Stimulated activated memory B cell treated with anti-CD40 and anti-IgM and Interleukin-4, amounts not matched to agents 10 μg/mL and 1 μg/mL and 100 μg/mL, for 72 hours (primary cell): ENCODE measurements around the gene HEYL.

Experiments used
- ATAC-seq: fragments of 150-1000 bp; cut with Tn5 transposase; 2 replicates; pipeline ENCODE4 v1.10.0; 2021
- H3K27ac Mint-ChIP-seq: one replicate; pipeline ENCODE4 v1.8.0; 2022; ENCODE audit warnings: mild to moderate bottlenecking, mixed read lengths
- H3K27me3 Mint-ChIP-seq: one replicate; pipeline ENCODE4 v1.8.0; 2022; ENCODE audit warnings: mixed read lengths
- H3K36me3 Mint-ChIP-seq: one replicate; pipeline ENCODE4 v1.8.0; 2022; ENCODE audit warnings: mixed read lengths
- H3K4me1 Mint-ChIP-seq: one replicate; pipeline ENCODE4 v1.8.0; 2022; ENCODE audit warnings: mixed read lengths
- H3K4me3 Mint-ChIP-seq: one replicate; pipeline ENCODE4 v1.8.0; 2022; ENCODE audit warnings: mild to moderate bottlenecking, moderate library complexity, mixed read lengths
- H3K9me3 Mint-ChIP-seq: one replicate; pipeline ENCODE4 v1.8.0; 2022; ENCODE audit warnings: mixed read lengths

Gene HEYL

DNA sequence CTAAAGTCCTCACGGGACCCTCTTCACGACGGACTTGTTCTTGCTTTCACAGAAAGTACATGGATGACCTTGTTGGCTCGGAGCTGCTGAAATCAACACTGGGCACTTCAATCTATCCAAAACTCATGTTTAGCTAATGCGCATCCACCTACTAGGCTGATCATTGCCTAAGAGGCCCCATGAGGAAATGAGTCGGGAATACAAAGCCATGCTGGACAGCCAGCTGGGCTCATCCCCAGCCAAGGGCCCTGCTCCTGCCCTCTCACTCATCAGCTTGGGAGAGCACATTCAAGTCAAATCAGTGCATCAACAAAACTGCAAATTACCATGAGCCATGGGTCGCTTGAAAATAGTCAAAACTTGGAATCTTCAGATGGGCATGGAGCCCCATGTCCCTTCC, 14.8 kb upstream of the HEYL start:
- H3K4me1 Mint-ChIP-seq, result peaks cover 19% of the 10 kb centered on the region
- ATAC-seq, result no peak
- H3K9me3 Mint-ChIP-seq, result no peaks in the 10 kb centered on the region
- no peak overlapping the region for H3K27ac Mint-ChIP-seq
- H3K4me3 Mint-ChIP-seq, result no peak overlapping the region
- peaks cover 14% of the 10 kb centered on the region for H3K27me3 Mint-ChIP-seq
- H3K36me3 Mint-ChIP-seq, result no peaks in the 10 kb centered on the region

DNA sequence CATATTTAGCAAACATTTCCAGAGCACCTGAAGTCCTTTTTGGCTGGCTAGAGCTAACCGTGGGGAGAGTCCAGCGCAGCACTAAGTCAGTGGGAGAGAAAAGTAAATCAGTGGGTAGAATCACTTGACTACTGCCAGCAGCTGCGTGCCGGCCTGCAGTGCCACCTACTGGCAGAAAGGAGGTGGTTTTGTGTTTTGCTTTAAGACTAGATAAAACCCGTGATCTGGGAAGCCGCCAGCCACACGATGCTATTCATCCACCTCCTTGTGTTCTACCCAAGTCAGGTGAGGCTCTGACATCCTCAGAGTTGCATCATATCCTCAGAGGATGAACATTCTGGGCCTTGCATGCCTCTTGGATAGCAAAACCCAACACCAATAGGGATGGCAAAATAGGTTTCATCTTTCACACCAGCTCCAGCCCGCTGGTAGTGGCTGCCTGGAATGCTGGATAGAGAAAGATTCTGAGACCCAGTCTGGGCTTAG, 14.1 kb upstream of the HEYL start:
- ATAC-seq, result peak; percentile 72
- H3K27ac Mint-ChIP-seq, result no peak overlapping the region
- H3K4me3 Mint-ChIP-seq, result no peak overlapping the region
- H3K4me1 Mint-ChIP-seq, result peaks cover 19% of the 10 kb centered on the region
- no peaks in the 10 kb centered on the region for H3K9me3 Mint-ChIP-seq
- H3K27me3 Mint-ChIP-seq, result peaks cover 14% of the 10 kb centered on the region
- H3K36me3 Mint-ChIP-seq, result no peaks in the 10 kb centered on the region

DNA sequence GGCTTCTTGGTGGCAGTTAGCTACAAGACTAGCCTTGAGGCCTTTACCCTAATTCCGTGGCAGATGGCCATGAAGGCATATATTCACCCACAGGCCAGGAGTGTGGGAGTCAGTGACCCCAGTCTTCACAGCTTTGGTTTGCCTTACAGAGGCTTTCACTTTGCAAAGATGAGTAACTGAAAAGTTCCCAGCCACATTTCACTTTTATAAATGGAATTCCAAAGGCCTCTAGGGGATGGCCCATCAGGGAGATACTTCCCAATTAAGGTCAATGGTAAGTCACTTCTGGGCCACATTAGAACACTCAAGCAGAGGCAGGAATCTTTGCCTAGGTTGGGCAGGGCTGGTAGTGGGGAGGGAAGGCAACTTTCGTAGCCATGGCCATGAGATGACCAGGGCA, 13.1 kb upstream of the HEYL start:
- Mint-ChIP-seq H3K36me3 (no peaks in the 10 kb centered on the region), H3K9me3 (no peaks in the 10 kb centered on the region), H3K4me3 (no peak overlapping the region), H3K27me3 (peaks cover 14% of the 10 kb centered on the region), H3K27ac (no peak overlapping the region), H3K4me1 (peaks cover 13% of the 10 kb centered on the region)
- no peak for ATAC-seq

DNA sequence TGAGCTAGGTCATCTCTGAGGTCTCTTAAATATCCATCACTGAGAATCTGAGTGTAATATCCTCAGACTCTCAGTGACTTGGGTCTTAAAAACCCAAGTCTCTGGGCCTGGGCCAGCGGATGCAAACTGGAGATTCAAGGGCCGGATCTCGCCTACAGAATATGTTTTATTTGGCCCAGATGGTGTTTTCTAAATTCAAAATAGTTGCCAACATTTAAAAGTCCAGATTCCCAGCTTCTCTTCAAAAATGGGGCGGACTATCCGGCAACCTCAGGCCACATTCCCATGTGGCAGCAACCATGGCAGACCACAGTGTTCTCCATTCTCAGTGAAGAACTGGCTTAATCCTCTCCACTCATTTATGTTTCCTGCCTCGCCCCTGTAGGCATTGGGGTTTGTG, 12.7 kb upstream of the HEYL start:
- Mint-ChIP-seq H3K27ac (no peak overlapping the region), H3K27me3 (peaks cover 14% of the 10 kb centered on the region), H3K4me3 (no peak overlapping the region), H3K4me1 (peaks cover 9% of the 10 kb centered on the region), H3K9me3 (no peaks in the 10 kb centered on the region), H3K36me3 (no peaks in the 10 kb centered on the region)
- no peak for ATAC-seq

DNA sequence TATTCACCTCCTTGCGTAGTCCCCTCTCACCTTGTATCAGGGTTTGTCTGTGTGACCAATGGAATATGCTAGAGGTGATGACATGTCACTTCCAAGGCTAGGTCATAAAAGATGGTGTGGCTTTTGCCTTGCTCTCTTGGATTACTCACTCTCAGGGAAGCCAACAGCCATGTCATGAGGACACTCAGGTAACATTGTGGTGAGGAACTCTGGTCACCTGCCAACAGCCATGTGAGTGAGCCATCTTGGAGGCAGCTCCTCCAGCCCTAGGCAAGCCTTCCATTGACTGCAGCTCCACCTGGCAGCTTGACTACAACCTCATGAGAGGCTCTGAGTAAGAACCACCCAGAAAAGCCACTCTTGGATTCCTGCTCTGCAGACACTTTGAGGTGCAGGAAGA, 11.0 kb upstream of the HEYL start:
- no peak overlapping the region for H3K27ac Mint-ChIP-seq
- peaks cover 14% of the 10 kb centered on the region for H3K27me3 Mint-ChIP-seq
- ATAC-seq, result no peak
- H3K4me3 Mint-ChIP-seq, result no peak overlapping the region
- no peaks in the 10 kb centered on the region for H3K36me3 Mint-ChIP-seq
- no peaks in the 10 kb centered on the region for H3K9me3 Mint-ChIP-seq
- H3K4me1 Mint-ChIP-seq, result peaks cover 6% of the 10 kb centered on the region

DNA sequence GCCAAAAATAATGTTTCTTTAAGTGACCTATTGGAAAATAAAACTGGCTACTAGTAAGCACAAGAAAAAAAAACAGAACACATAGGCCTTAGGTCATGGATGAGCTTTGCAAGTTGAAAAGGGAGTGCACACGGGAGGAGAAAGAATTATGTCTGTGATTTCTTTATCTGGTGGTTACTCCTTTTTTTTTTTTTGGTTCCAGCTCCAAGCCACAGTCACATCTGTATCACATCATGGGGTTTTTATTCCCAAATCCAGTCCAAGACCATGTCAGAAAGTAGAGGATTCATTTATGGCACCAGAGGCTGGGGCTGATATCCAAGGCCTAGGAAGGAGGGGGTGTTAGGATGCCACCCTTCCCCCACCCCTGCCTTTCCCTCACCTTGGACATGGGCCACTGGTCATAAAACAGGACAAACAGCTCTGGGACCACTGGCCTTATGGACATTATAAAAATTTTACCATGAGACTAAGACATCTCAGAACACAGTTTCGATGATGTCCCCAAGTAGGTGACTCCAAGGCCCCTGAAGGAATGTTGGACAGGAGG, 10.3 kb upstream of the HEYL start:
- H3K27ac Mint-ChIP-seq, result no peak overlapping the region
- H3K27me3 Mint-ChIP-seq, result peaks cover 14% of the 10 kb centered on the region
- no peak for ATAC-seq
- H3K4me1 Mint-ChIP-seq, result peaks cover 6% of the 10 kb centered on the region
- no peaks in the 10 kb centered on the region for H3K36me3 Mint-ChIP-seq
- no peaks in the 10 kb centered on the region for H3K9me3 Mint-ChIP-seq
- no peak overlapping the region for H3K4me3 Mint-ChIP-seq

DNA sequence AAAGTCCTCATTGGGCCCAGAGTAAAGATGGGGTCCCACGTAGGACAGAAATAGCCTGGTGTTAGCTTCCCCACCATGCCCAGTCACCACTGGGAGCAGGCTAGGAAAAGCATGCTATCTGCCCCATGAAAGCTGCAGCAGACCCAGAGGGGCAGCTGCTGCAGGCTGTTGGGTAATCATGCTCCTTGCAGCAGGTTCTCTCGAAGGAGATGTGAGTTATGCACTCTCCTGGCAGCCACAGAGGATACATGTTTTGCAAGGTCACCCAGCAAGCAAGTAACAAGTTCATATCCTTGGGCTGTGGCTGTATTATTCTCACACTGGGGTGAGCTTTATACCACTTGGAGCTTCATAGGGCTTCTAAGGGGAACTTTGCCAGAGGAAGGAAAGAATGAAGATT, 9.1 kb upstream of the HEYL start:
- Mint-ChIP-seq H3K36me3 (no peaks in the 10 kb centered on the region), H3K27ac (no peak overlapping the region), H3K9me3 (peaks cover 2% of the 10 kb centered on the region), H3K4me1 (peaks cover 4% of the 10 kb centered on the region), H3K4me3 (no peak overlapping the region), H3K27me3 (peaks cover 3% of the 10 kb centered on the region)
- ATAC-seq, result no peak

DNA sequence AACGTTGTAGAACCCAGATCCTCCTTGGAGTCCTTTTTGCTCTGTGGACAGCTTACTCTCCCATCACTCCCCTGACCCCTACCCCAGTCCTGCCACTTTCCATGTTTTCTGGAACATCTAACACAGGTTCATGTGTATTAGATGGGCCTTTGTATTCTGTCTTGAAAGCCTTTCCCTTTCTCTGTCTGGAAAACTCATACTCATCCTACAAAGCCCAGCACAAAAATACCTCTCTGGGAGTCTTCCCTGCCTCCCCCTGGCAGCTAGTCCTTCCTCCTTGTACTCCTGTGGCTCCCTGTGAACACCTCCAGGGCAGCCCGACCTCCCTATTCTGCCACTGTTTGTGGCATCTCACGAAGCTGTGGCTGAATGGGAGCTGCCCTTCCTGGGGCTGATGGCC, 7.8 kb upstream of the HEYL start:
- Mint-ChIP-seq H3K27ac (no peak overlapping the region), H3K4me3 (no peak overlapping the region), H3K9me3 (peaks cover 2% of the 10 kb centered on the region), H3K27me3 (no peaks in the 10 kb centered on the region), H3K36me3 (no peaks in the 10 kb centered on the region), H3K4me1 (no peaks in the 10 kb centered on the region)
- ATAC-seq, result no peak

DNA sequence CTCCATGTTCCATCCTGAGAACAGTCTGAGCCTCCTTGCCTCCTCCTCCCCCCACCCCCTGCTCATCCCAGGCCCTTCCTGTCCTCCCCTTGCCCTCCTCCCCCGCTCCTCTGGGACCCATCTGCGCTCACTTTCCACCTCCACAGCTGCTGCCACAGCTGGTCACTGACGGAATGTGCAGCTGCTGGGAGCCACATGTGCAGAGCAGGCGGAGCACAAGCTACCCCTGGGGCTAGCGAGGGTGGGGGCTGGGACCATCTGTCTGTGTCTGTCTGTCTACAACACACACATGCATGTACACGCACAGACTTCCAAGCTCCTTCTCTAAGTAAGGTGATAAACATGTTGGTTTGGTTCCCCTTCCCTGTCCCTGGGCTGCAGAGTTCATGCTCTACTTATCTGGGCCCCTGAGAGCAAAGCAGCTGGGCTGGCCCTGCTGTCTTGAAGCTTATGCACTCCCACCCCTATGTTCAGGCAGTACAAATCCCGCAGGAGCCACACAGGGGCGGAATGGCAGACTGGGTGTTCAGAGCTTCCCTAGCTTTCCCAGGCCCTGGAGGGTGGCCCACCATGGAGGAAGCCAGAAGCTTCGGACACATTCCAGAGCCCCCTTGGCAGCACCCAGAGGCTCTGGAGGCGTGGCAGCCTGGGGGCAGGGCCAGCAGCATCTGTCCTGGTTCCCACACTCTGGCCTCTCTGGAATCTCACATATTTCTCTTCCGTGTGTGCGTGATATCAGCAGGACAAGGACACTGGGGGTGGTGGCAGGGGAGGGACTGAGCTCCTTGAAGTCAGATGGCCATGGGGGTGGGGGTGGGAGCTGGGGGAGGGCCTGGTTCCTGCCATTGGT, 7.0 kb upstream of the HEYL start:
- H3K9me3 Mint-ChIP-seq, result peaks cover 2% of the 10 kb centered on the region
- no peak overlapping the region for H3K4me3 Mint-ChIP-seq
- H3K36me3 Mint-ChIP-seq, result no peaks in the 10 kb centered on the region
- H3K4me1 Mint-ChIP-seq, result no peaks in the 10 kb centered on the region
- no peaks in the 10 kb centered on the region for H3K27me3 Mint-ChIP-seq
- peak; percentile 34 for ATAC-seq
- no peak overlapping the region for H3K27ac Mint-ChIP-seq

DNA sequence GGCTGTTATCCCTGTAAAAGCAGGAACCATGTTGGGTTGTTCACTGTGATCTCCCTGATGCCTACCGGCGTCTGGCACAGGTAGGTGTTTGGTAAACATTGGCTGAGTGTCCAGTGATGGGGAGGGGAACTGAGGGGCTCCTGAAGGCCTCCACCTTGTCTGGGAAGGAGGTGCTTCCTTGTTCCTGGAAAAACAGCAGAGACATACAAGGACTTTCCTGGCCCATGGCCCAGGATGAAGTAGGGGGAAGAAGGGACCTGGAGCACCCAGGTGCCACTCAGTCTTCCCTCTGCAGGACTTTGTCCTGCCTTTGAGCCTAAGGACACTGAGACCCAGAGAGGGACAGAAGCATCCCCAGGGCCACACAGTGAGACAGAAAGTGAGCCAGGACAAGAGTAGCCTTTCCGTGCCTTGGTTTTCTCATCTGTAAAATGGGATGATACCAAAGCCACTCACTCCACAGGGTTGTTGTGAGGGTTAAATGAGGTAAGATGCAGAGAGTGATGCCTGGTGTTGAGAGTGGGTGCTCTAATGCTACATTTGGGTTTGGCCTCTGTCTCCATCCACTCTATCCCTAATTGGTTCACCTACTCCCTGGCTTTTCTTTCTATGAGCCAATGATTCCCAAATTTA, 6.1 kb upstream of the HEYL start:
- Mint-ChIP-seq H3K4me3 (no peak overlapping the region), H3K27me3 (no peaks in the 10 kb centered on the region), H3K9me3 (peaks cover 2% of the 10 kb centered on the region), H3K36me3 (no peaks in the 10 kb centered on the region), H3K27ac (no peak overlapping the region), H3K4me1 (no peaks in the 10 kb centered on the region)
- no peak for ATAC-seq

DNA sequence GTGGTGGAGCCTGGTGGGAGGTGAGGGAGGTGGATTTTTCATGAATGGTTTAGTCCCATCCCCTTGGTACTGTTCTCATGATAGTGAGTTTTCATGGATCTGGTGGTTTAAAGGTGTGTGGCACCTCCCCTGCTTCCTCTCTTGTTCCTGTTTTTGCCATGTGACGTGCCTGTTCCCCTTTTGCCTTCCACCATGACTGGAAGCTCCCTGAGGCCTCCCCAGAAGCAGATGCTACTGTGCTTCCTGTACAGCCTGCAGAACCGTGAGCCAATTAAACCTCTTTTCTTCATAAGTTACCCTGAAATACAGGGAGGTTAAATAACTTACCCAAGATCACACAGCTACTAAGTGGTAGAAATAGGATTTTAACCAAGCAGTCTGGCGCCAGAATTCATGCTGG, 4.3 kb upstream of the HEYL start:
- no peak overlapping the region for H3K4me3 Mint-ChIP-seq
- H3K27ac Mint-ChIP-seq, result no peak overlapping the region
- no peaks in the 10 kb centered on the region for H3K4me1 Mint-ChIP-seq
- ATAC-seq, result no peak
- no peaks in the 10 kb centered on the region for H3K36me3 Mint-ChIP-seq
- peaks cover 2% of the 10 kb centered on the region for H3K9me3 Mint-ChIP-seq
- no peaks in the 10 kb centered on the region for H3K27me3 Mint-ChIP-seq

DNA sequence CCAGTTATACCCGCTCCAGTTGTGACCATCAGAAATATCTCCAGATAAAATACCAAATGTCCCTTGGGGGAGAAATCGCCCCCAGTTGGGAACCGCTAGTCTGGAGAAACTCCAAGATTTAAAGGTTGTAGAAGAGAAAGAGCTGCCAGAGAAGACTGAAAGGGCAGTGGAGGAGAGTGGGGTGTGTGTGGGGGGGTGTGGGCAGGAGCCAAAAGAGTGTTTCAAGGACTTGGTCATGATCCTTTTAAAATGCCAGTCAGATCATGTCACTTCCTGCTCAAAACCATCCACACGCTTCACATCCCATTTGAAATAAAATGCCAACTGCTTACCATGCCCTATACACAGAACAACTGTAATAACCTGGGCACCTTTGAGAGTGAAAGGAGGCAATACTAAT, 3.4 kb upstream of the HEYL start:
- ATAC-seq, result no peak
- H3K27ac Mint-ChIP-seq, result no peak overlapping the region
- no peaks in the 10 kb centered on the region for H3K4me1 Mint-ChIP-seq
- H3K36me3 Mint-ChIP-seq, result no peaks in the 10 kb centered on the region
- H3K9me3 Mint-ChIP-seq, result peaks cover 2% of the 10 kb centered on the region
- H3K4me3 Mint-ChIP-seq, result no peak overlapping the region
- H3K27me3 Mint-ChIP-seq, result peaks cover 3% of the 10 kb centered on the region

DNA sequence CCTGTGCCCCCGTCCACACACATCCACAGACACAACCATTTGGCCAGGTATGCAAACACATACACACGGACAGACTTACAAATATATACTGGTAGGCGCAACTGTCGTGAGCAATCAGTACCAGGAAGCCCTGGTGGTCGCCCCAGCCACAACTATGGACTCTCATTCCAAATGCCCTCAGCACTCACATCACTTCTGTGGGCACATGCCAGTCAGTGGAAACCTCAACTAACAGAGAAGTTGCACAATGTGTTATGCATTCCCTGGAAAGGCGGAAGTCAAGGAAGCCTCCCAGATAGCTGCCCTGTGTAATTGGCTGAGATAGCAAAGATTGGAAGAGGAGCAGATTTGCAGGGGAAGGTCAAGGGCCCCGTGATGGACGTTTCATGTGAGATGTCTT, 1.4 kb upstream of the HEYL start:
- H3K4me1 Mint-ChIP-seq, result no peaks in the 10 kb centered on the region

DNA sequence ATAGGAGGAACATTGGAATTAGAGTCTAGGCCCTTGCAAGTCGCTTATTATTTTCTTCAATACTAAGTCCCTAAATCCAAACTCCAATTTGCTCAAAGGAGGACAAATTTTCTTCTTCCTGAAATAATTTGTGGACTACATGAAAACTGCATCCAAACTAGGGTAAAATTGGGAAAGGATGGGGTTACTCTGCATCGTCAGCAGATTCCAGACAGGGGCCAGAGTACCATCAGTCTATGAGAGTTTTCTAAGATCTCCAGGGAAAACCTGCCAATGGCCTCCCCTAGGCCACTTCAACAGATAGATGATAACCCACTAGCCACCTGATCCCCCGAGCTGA, 508 bp downstream of the HEYL start:
- Mint-ChIP-seq H3K9me3 (peaks cover 2% of the 10 kb centered on the region), H3K36me3 (no peaks in the 10 kb centered on the region), H3K27me3 (peaks cover 42% of the 10 kb centered on the region), H3K4me1 (no peaks in the 10 kb centered on the region), H3K4me3 (peak overlapping the region; percentile 32), H3K27ac (no peak overlapping the region)
- ATAC-seq, result no peak

More for the DNA sequence above, 1.4 kb upstream of the HEYL start:
- no peak for ATAC-seq
- Mint-ChIP-seq H3K27me3 (peaks cover 23% of the 10 kb centered on the region), H3K36me3 (no peaks in the 10 kb centered on the region), H3K27ac (no peak overlapping the region), H3K4me3 (no peak overlapping the region), H3K9me3 (peaks cover 2% of the 10 kb centered on the region)

DNA sequence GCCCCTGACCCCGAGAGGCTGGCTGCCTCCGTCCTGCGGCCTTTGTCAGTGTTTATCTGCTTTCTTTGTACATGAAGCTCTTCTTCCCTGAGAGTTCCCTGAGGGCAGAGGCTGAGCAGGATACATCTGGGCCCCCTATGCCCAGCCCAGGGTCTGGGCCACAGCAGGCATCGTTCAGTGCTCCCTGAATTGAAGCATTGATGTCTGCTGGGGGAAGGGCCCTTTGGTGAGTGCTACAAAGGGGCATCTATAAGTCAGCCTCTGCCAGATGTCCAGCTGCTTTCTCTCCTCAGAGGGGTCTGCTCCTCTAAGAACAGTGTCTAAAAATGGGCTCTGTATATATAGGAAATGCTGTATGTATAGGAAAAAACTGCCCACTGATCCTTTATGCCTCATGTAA, 2.1 kb downstream of the HEYL start:
- no peaks in the 10 kb centered on the region for H3K9me3 Mint-ChIP-seq
- no peaks in the 10 kb centered on the region for H3K36me3 Mint-ChIP-seq
- no peak overlapping the region for H3K4me3 Mint-ChIP-seq
- H3K27me3 Mint-ChIP-seq, result peaks cover 50% of the 10 kb centered on the region
- no peak for ATAC-seq
- no peaks in the 10 kb centered on the region for H3K4me1 Mint-ChIP-seq
- H3K27ac Mint-ChIP-seq, result no peak overlapping the region

DNA sequence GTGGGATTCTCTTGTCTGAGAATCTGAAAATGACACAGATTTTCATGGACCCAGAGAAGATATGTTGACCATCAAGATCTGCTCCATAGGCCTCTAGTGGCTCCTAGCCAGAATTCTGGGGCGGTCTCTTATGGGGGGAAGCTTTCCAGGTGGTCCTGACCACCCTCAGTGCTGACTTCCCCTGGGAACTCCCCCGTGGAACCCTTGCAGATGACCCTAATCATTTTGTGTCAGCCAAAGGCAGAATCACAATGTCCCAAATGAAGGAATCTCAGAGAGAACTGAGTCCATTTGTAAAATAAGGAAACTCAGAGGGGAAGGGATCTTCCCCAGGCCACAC, 3.6 kb downstream of the HEYL start:
- no peak overlapping the region for H3K27ac Mint-ChIP-seq

More for the DNA sequence above, 3.6 kb downstream of the HEYL start:
- no peaks in the 10 kb centered on the region for H3K4me1 Mint-ChIP-seq
- no peak overlapping the region for H3K4me3 Mint-ChIP-seq
- ATAC-seq, result no peak
- H3K36me3 Mint-ChIP-seq, result no peaks in the 10 kb centered on the region
- H3K27me3 Mint-ChIP-seq, result peaks cover 50% of the 10 kb centered on the region
- no peaks in the 10 kb centered on the region for H3K9me3 Mint-ChIP-seq
